HepG2 (cell line): Measurements from ENCODE around the gene CBX2. TPM values are rescaled to one million over a fixed set of nuclear protein-coding genes. Genes with fewer than 3 reads are reported as not detected.

ENCODE experiments used
- GFI1 ChIP-seq: sonication (generic); formaldehyde crosslinking; IDR thresholded peaks from 2 replicates; pipeline ENCODE4 v1.5.0; 2020; ENCODE audit warnings: missing genetic modification reagents, mild to moderate bottlenecking, borderline replicate concordance
- HOXA3 ChIP-seq: sonication (generic); formaldehyde crosslinking; IDR thresholded peaks from 2 replicates; pipeline ENCODE4 v1.5.0; 2020; ENCODE audit warnings: missing genetic modification reagents
- JUNB ChIP-seq: sonication (generic); formaldehyde crosslinking; IDR thresholded peaks from 2 replicates; pipeline ENCODE4 v1.8.0; 2022; ENCODE audit warnings: missing genetic modification reagents, mild to moderate bottlenecking, borderline replicate concordance
- KLF9 ChIP-seq: IDR thresholded peaks from 2 replicates; pipeline ENCODE4 v1.6.1; 2016; ENCODE audit warnings: low read depth
- NBN ChIP-seq: fragments of 450-650 bp; conservative IDR thresholded peaks from 2 replicates; pipeline ENCODE4 v1.6.1; 2017
- NFE2L1 ChIP-seq: sonication (generic); formaldehyde crosslinking; IDR thresholded peaks from 2 replicates; pipeline ENCODE4 v1.4.0; 2020; ENCODE audit warnings: missing genetic modification reagents, mild to moderate bottlenecking, borderline replicate concordance
- NR2F1 ChIP-seq, 2 experiments: fragments of 450-650 bp in 1 of 2; formaldehyde crosslinking in 1 of 2; IDR thresholded peaks; 2 replicates each; pipeline versions ENCODE4 v1.5.0 to v1.6.1; 2016 to 2020; ENCODE audit warnings: mild to moderate bottlenecking in 1 of 2, missing compliant biosample characterization in 1 of 2, missing genetic modification reagents in 1 of 2, moderate library complexity in 1 of 2
- RBM22 ChIP-seq: fragments of 200-400 bp; formaldehyde crosslinking; optimal IDR thresholded peaks from 2 replicates; pipeline ENCODE3; 2017; ENCODE audit warnings: mild to moderate bottlenecking, low read length, moderate library complexity
- RBM39 ChIP-seq: fragments of 200-400 bp; formaldehyde crosslinking; IDR thresholded peaks from one replicate; pipeline ENCODE4 v1.6.1; 2018; ENCODE audit warnings: antibody characterized with exemption, mild to moderate bottlenecking, low read depth, low read length; ENCODE audit not compliant: poor library complexity, severe bottlenecking
- TEAD2 ChIP-seq: sonication (generic); formaldehyde crosslinking; IDR thresholded peaks from 2 replicates; pipeline ENCODE4 v1.9.0; 2021; ENCODE audit warnings: missing genetic modification reagents
- U2AF2 ChIP-seq: fragments of 200-400 bp; formaldehyde crosslinking; IDR thresholded peaks from 2 replicates; pipeline ENCODE4 v1.6.1; 2017; ENCODE audit warnings: low read depth, mild to moderate bottlenecking, low read length
- YEATS4 ChIP-seq: sonication (generic); formaldehyde crosslinking; IDR thresholded peaks from 2 replicates; pipeline ENCODE4 v1.4.0; 2020; ENCODE audit warnings: missing genetic modification reagents, borderline replicate concordance
- ZNF317 ChIP-seq: sonication (generic); formaldehyde crosslinking; IDR thresholded peaks from 2 replicates; pipeline ENCODE4 v1.5.0; 2020; ENCODE audit warnings: mild to moderate bottlenecking, missing genetic modification reagents
- ZNF460 ChIP-seq: sonication (generic); formaldehyde crosslinking; IDR thresholded peaks from 2 replicates; pipeline ENCODE4 v1.5.1; 2020; ENCODE audit warnings: missing genetic modification reagents, mild to moderate bottlenecking, borderline replicate concordance
- ZNF572 ChIP-seq: sonication (generic); formaldehyde crosslinking; IDR thresholded peaks from 2 replicates; pipeline ENCODE4 v1.5.1; 2020; ENCODE audit warnings: mild to moderate bottlenecking, missing genetic modification reagents
- ZNF616 ChIP-seq: sonication (generic); formaldehyde crosslinking; IDR thresholded peaks from 2 replicates; pipeline ENCODE4 v1.5.0; 2020; ENCODE audit warnings: low read depth, mild to moderate bottlenecking, missing genetic modification reagents
- ZNF678 ChIP-seq: sonication (generic); formaldehyde crosslinking; IDR thresholded peaks from 2 replicates; pipeline ENCODE4 v1.4.0; 2020; ENCODE audit warnings: mild to moderate bottlenecking, missing genetic modification reagents
- ZNF720 ChIP-seq: sonication (generic); formaldehyde crosslinking; IDR thresholded peaks from 2 replicates; pipeline ENCODE4 v1.4.0; 2020; ENCODE audit warnings: missing genetic modification reagents
- ZNF782 ChIP-seq: sonication (generic); formaldehyde crosslinking; IDR thresholded peaks from 2 replicates; pipeline ENCODE4 v1.4.0; 2020; ENCODE audit warnings: missing genetic modification reagents, mild to moderate bottlenecking, borderline replicate concordance
- ZNF879 ChIP-seq: sonication (generic); formaldehyde crosslinking; IDR thresholded peaks from 2 replicates; pipeline ENCODE4 v1.8.1; 2023; ENCODE audit warnings: missing genetic modification reagents
- polyA plus RNA-seq, 8 experiments: library from polyadenylated mRNA; depleted of rRNA in 3 of 8; stranded (reverse) in 7 of 8; unstranded in 1 of 8; fragments of >200 nt; fragmentation: Illumina TruSeq in 4 of 8; extraction: Trizol in 4 of 8; gene quantifications; 2 replicates each; pipeline versions ENCODE4 v1.2.1 to v1.2.3, GENCODE V29; 2011 to 2016; ENCODE audit warnings: low read depth in 4 of 8, missing spikeins in 1 of 8, mixed read lengths in 1 of 8; ENCODE audit not compliant: insufficient read depth in 1 of 8
- total RNA-seq, 5 experiments: library from RNA; depleted of rRNA; stranded (reverse); fragments of >200 nt; fragmentation: Illumina TruSeq; extraction: Trizol; gene quantifications; 2 replicates each; pipeline ENCODE4 v1.2.3, GENCODE V29; 2016; ENCODE audit warnings: low read depth in 1 of 5
- TF ChIP-seq, protein P1 (sequence below): sonication (generic); formaldehyde crosslinking; IDR thresholded peaks from 2 replicates; pipeline ENCODE4 v1.5.0; 2020; ENCODE audit warnings: mild to moderate bottlenecking, missing genetic modification reagents, borderline replicate concordance
- TF ChIP-seq, protein P2 (sequence below): sonication (generic); formaldehyde crosslinking; IDR thresholded peaks from 2 replicates; pipeline ENCODE4 v1.4.0; 2020; ENCODE audit warnings: mild to moderate bottlenecking, missing genetic modification reagents
- TF ChIP-seq, protein P3 (sequence below): sonication (generic); formaldehyde crosslinking; IDR thresholded peaks from 2 replicates; pipeline ENCODE4 v1.5.1; 2020; ENCODE audit warnings: mild to moderate bottlenecking, missing genetic modification reagents, borderline replicate concordance

CBX2 gene
- total and polyA plus RNA-seq, 2 of the 13 experiments (the other 11 are each of a cell fraction or from before 2014, with no cell fraction given) = 14.5 to 31.1 TPM

DNA sequence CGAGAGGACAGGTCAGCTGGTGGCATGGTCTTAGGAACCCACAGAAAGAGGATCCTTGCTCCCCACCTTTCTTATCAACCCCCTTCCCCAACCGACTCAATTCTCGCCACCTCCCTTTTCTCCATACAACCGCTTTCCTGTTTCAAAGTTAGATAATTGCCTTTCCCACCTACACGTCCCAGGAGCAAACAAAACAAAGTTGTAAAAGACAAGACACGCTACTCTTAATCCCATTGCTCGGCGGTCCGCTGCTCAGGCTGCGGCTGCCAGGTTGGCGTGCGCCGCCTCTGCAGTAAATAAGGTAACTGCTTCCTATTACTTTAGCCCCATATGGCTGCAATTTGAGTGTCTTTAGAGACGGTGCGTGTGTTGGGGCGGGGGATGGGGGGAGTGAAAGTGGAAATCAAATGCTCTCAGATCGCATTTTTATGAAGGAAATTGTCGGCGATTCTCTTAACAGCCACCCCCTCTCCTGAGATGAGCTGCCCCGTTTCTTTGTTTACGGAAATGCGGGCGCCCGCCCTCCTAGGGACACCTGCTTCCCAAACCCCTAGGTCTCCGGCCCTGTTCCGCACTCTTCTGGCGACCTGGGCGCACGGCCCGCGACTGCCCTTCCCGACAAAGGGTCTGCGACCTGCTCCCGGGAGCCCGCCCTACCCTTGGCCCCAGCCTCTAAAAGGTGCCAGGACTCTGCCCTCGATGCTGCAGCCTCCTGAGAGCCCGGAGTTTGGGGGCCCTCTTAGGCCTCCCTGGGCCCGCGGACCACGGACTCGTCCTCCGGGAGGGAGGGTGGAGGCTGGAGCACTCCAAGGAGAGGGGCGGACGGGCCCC, 22.6 kb downstream of the CBX2 start (continued):
- TF ChIP-seq, protein P1, sequence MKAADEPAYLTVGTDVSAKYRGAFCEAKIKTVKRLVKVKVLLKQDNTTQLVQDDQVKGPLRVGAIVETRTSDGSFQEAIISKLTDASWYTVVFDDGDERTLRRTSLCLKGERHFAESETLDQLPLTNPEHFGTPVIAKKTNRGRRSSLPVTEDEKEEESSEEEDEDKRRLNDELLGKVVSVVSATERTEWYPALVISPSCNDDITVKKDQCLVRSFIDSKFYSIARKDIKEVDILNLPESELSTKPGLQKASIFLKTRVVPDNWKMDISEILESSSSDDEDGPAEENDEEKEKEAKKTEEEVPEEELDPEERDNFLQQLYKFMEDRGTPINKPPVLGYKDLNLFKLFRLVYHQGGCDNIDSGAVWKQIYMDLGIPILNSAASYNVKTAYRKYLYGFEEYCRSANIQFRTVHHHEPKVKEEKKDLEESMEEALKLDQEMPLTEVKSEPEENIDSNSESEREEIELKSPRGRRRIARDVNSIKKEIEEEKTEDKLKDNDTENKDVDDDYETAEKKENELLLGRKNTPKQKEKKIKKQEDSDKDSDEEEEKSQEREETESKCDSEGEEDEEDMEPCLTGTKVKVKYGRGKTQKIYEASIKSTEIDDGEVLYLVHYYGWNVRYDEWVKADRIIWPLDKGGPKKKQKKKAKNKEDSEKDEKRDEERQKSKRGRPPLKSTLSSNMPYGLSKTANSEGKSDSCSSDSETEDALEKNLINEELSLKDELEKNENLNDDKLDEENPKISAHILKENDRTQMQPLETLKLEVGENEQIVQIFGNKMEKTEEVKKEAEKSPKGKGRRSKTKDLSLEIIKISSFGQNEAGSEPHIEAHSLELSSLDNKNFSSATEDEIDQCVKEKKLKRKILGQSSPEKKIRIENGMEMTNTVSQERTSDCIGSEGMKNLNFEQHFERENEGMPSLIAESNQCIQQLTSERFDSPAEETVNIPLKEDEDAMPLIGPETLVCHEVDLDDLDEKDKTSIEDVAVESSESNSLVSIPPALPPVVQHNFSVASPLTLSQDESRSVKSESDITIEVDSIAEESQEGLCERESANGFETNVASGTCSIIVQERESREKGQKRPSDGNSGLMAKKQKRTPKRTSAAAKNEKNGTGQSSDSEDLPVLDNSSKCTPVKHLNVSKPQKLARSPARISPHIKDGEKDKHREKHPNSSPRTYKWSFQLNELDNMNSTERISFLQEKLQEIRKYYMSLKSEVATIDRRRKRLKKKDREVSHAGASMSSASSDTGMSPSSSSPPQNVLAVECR = peak; percentile 35; the same call in 1 of the 2 replicates
- TF ChIP-seq ZNF317 (CRISPR knock-in tag) (0 out of 2 replicates have a peak, but pooled peaks have one; percentile 12), GFI1 (CRISPR knock-in tag) (no peak), JUNB (CRISPR knock-in tag) (no peak), RBM39 (peak; percentile 89), ZNF678 (no peak), NR2F1 (CRISPR knock-in tag; IDR thresholded peaks at IDR 0.05) (no peak), TEAD2 (CRISPR knock-in tag) (no peak), ZNF572 (CRISPR knock-in tag) (peak; percentile 47; the same call in 1 of the 2 replicates), ZNF460 (CRISPR knock-in tag) (no peak), NBN (no peak), ZNF879 (0 out of 2 replicates have a peak, but pooled peaks have one; percentile 42), RBM22 (no peak), YEATS4 (CRISPR knock-in tag) (no peak), HOXA3 (CRISPR knock-in tag) (no peak), ZNF782 (CRISPR knock-in tag) (no peak), KLF9 (CRISPR knock-in tag) (no peak), U2AF2 (no peak), ZNF616 (CRISPR knock-in tag) (no peak), NFE2L1 (CRISPR knock-in tag) (no peak), ZNF720 (CRISPR knock-in tag) (no peak)
- TF ChIP-seq, protein P2, sequence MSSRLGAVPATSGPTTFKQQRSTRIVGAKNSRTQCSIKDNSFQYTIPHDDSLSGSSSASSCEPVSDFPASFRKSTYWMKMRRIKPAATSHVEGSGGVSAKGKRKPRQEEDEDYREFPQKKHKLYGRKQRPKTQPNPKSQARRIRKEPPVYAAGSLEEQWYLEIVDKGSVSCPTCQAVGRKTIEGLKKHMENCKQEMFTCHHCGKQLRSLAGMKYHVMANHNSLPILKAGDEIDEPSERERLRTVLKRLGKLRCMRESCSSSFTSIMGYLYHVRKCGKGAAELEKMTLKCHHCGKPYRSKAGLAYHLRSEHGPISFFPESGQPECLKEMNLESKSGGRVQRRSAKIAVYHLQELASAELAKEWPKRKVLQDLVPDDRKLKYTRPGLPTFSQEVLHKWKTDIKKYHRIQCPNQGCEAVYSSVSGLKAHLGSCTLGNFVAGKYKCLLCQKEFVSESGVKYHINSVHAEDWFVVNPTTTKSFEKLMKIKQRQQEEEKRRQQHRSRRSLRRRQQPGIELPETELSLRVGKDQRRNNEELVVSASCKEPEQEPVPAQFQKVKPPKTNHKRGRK (CRISPR knock-in tag) = no peak
- TF ChIP-seq, protein P3, sequence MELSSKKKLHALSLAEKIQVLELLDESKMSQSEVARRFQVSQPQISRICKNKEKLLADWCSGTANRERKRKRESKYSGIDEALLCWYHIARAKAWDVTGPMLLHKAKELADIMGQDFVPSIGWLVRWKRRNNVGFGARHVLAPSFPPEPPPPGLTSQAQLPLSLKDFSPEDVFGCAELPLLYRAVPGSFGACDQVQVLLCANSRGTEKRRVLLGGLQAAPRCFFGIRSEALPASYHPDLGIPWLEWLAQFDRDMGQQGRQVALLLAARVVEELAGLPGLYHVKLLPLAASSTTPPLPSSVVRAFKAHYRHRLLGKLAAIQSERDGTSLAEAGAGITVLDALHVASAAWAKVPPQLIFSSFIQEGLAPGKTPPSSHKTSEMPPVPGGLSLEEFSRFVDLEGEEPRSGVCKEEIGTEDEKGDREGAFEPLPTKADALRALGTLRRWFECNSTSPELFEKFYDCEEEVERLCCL (CRISPR knock-in tag) = no peak
